Mesodermal cell (in vitro differentiated cells): Measurements from ENCODE around the gene CSTB.

Experiments
- H3K27ac ChIP-seq: 2 replicates; pipeline ENCODE4 v1.7.0; 2013; ENCODE audit warnings: mild to moderate bottlenecking, low read depth, low read length, moderate library complexity; ENCODE audit not compliant: severe bottlenecking
- H3K36me3 ChIP-seq: 2 replicates; pipeline ENCODE4 v1.7.1; 2013; ENCODE audit warnings: mild to moderate bottlenecking, low read length, moderate library complexity; ENCODE audit not compliant: control insufficient read depth, insufficient read depth
- H3K4me1 ChIP-seq: one replicate; pipeline ENCODE4 v1.7.1; 2013; ENCODE audit warnings: mild to moderate bottlenecking, low read length; ENCODE audit not compliant: insufficient read depth, control insufficient read depth, poor library complexity, severe bottlenecking
- H3K4me3 ChIP-seq: 2 replicates; pipeline ENCODE4 v1.7.0; 2013; ENCODE audit warnings: low read length, control low read depth, mild to moderate bottlenecking; ENCODE audit not compliant: insufficient read depth, poor library complexity, severe bottlenecking; ENCODE audit errors: extremely low read depth
- H3K9me3 ChIP-seq: 2 replicates; pipeline ENCODE4 v1.7.1; 2013; ENCODE audit warnings: mild to moderate bottlenecking, low read length, moderate library complexity; ENCODE audit not compliant: control insufficient read depth
- WGBS, 2 experiments: methylation state at CpG; one replicate each; pipeline ENCODE4 v1.1.5; 2013; ENCODE audit warnings: missing lambda C conversion rate in 2 of 2; ENCODE audit not compliant: insufficient coverage in 2 of 2; 5-methylcytosine and 5-hydroxymethylcytosine counted together

CSTB gene

DNA sequence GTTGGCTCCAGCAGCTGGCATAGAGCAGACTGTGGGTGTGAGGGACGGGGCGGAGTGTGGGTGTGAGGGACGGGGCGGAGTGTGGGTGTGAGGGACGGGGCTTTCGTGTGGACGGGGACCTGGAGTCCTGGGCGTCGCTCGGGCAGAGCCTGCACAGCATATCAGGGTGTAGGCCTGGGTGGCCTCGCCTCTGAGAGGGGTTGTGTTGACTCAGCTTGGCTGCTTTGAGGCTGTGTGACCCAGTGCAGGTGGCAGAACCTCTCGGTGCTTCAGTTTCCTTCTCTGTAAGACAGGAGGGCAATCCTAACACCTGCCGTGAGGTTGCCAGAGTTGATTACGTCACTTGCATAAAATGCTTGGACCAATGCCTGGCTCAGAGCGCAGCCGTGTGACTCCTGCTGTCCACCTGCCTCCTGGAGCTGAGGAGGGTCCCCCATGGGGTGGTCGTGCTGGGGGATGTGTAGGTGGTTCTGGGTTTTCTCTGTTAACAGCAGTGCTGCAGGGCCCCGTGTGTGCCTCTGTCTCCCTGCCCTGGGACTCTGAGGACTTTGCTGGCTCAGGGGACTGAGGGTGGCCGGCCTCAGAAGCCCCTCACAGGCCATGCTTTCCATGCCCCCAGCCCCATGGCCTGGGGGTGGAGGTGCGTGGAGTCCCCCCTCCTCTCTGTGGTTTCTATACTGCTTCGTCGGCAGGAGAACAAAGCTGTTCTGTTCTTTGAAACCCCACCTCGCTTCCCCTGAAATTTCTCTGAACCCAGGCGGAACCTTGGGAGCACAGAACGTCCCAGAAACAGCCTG lies 41.8 kb downstream of the CSTB start:
- Histone ChIP-seq H3K4me3 (no peak overlapping the region), H3K9me3 (no peaks in the 10 kb centered on the region), H3K27ac (no peak overlapping the region), H3K36me3 (peaks cover 27% of the 10 kb centered on the region), H3K4me1 (peaks cover 23% of the 10 kb centered on the region)
- WGBS, 2 experiments, result 90 to 94% methylated on average over 13 to 24 of the region's 25 CpGs

DNA sequence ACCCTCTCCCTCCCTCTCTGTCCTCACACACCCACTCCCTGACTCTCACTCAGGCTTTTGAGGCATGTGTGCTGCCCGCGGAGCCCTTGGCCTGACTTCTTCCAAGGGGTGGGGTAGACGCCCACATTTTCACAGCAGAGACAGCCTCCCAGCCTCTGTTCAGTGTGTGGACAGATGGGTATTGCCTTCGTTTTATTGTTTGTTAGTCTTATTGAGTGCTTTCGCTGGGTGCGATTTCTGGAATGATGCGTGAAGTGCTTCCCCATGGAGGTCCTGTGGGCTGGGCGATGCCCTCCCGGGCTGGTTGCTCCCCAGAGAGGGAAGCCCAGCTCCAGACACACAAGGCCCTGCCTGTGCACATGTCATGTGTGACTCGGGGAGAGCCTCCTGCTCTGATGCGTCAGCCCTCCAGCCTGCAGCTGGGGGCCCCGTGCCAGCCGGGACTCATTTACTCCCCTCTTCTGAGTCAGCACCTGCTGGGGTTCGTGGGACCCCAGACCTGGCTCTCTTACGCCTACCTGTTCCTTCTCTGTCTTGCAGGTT lies 42.5 kb downstream of the CSTB start:
- Histone ChIP-seq H3K36me3 (peaks cover 27% of the 10 kb centered on the region), H3K27ac (no peak overlapping the region), H3K4me1 (peaks cover 25% of the 10 kb centered on the region), H3K4me3 (no peak overlapping the region), H3K9me3 (no peaks in the 10 kb centered on the region)
- 92 to 95% methylated on average over 10 of the region's 15 CpGs for WGBS, 2 experiments

DNA sequence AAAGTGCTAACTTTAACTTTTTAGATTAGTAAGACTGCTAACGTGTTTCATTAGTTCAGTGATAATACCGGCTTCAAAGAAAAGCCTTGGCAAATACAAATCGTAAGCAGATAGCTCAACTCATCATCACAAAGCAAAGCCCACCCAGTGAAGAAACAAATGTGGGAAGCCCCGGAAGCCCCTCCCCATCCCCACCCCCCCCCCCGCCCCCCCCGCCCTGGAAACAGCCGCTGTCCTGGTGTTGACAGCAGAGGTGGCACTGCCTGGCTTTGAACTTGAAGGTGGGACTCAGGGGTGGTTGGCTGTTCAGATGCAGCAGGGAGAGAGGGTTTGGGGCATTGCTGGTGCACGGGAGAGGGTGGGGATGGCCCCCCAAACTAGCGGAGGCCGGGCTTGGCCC lies 43.0 kb downstream of the CSTB start:
- no peak overlapping the region for H3K4me3 ChIP-seq
- no peaks in the 10 kb centered on the region for H3K9me3 ChIP-seq
- peaks cover 27% of the 10 kb centered on the region for H3K36me3 ChIP-seq
- 86 to 94% methylated on average over 4 to 5 of the region's 10 CpGs for WGBS, 2 experiments
- H3K27ac ChIP-seq, result no peak overlapping the region
- H3K4me1 ChIP-seq, result peaks cover 25% of the 10 kb centered on the region

DNA sequence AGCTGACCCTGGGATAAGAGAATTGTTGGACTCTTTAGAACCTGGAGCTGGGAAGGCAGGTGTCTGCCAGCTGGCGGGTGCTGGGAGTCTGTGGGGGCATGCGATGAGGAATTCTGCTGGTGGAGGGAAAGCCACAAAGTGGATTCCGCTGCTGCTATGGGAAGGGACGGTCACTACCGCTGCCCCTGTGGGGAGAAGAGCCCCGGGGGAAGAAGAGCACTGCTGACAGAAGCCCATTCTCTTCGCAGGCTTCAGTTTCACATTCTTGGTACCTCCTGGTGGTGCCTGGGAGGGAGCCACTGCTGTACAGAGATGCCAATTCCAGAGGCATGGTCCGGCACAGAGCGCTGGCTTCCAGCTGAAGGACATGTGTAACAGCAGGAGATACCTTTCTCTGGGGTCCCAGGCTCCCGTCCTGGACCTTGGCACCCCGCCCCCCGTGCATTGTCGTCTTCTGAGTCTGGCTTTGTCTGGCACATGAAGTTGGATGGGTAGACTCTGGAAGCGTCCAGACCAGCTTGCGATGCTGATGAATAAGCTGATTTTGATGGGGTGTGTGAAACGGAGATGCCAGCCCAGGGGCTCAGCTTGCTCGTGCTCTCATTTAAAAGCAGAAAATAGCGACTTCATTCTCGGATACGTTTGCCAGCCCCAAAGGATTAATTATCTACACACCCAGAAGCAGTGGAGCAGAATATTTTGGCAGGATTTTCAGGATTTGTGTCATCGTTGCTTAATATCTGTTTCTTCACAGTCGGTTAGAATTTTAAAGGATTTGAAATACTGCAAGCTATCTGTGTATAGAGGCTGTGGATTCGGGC lies 44.0 kb downstream of the CSTB start:
- Histone ChIP-seq H3K4me1 (peaks cover 30% of the 10 kb centered on the region), H3K9me3 (no peaks in the 10 kb centered on the region), H3K27ac (no peak overlapping the region), H3K36me3 (peaks cover 24% of the 10 kb centered on the region), H3K4me3 (no peak overlapping the region)
- WGBS, 2 experiments, result 90 to 93% methylated on average over 18 to 19 of the region's 23 CpGs

DNA sequence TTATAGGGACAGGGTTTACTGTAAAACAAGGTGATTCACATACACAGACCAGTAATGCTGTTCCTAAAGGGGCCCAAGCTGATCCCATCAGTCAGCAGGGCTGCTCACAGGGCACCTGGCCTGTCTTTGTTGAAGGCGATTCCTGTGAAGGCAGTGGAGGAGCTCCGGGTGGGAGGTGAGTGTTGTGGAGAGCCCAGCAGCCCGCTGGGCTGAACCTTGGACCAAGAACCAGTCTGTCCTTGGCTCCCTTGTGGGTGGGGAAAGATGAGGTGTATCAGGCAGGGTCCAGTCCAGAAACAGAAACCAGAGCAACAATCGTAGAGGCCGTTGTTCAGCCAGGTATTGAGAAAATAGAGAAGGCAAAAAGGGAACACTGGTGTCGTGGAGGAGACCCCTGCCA lies 44.6 kb downstream of the CSTB start:
- Histone ChIP-seq H3K27ac (no peak overlapping the region), H3K36me3 (peaks cover 18% of the 10 kb centered on the region), H3K4me1 (peaks cover 32% of the 10 kb centered on the region), H3K4me3 (no peak overlapping the region), H3K9me3 (no peaks in the 10 kb centered on the region)
- 94 to 99% methylated on average over 4 to 6 of the region's 6 CpGs for WGBS, 2 experiments

DNA sequence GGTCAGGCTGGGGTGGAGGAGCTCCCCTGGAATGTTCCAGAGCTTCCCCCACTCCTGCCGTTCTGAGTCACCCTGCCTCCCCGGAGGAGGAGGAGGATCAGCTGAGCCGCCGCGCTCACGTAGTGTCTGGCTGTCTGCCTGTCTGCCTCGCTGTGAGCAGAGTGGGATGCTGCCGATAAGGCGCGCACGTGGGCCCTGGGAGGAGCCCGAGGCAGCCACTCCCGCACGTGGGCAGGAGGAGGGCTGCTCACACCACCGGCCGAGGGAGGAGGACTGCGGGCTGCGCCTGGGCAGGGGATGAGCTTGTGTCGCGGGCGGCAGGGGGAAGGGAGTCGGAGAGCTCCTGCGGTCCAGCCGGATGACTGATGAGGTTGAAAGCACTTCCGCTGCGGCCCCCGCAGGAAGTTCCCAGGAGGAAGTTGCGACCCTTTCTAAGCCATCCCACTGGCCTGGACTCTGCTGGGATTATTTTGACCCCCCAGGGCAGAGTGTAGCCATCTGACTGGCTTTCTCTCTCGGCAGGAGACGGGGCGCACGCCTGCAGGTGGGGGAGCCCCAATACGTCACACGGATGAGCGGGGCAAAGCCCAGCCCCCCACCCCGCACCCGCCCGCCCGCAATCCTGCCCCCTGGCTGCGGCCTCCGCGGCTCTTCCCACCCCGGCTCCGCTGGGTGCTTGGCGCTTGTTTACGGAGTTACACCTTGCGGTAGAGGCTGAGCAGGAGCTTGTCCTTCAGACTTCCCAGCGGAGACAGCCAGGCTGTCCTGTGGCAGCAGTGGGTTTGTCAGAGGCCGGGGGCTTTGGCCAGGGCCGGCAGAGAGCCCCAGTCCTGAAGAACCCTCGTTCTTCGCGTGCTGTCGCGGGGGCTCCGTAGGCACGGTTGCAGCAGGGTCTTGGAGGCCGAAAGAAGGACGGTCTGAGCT lies 47.4 kb downstream of the CSTB start:
- Histone ChIP-seq H3K4me1 (peaks cover 15% of the 10 kb centered on the region), H3K9me3 (no peaks in the 10 kb centered on the region), H3K4me3 (peak overlapping the region; percentile 59), H3K36me3 (peaks cover 18% of the 10 kb centered on the region), H3K27ac (peak overlapping the region; percentile 93)
- 2 to 3% methylated on average over 50 to 51 of the region's 59 CpGs for WGBS, 2 experiments

DNA sequence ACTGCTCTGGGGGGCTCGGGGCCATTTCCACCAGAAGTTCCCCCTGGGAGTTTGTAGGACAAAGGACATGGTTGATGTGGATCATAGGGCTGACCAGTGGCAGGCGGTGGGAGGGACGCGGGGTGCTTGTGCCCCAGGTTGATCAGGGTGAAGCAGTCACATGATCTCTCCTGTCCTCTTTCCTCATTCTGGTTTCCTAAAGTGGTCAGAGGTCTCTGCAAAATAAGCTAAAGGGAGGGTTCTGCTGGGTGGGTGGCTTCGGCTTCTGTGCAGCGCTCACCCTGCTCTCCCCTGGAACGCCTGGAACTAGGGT lies 48.0 kb downstream of the CSTB start:
- peak overlapping the region; percentile 59 for H3K4me3 ChIP-seq
- peaks cover 12% of the 10 kb centered on the region for H3K4me1 ChIP-seq
- H3K36me3 ChIP-seq, result peaks cover 22% of the 10 kb centered on the region
- 83 to 92% methylated on average over 1 to 2 of the region's 7 CpGs for whole genome bisulfite sequencing, 2 experiments
- no peaks in the 10 kb centered on the region for H3K9me3 ChIP-seq
- H3K27ac ChIP-seq, result peak overlapping the region; percentile 93

DNA sequence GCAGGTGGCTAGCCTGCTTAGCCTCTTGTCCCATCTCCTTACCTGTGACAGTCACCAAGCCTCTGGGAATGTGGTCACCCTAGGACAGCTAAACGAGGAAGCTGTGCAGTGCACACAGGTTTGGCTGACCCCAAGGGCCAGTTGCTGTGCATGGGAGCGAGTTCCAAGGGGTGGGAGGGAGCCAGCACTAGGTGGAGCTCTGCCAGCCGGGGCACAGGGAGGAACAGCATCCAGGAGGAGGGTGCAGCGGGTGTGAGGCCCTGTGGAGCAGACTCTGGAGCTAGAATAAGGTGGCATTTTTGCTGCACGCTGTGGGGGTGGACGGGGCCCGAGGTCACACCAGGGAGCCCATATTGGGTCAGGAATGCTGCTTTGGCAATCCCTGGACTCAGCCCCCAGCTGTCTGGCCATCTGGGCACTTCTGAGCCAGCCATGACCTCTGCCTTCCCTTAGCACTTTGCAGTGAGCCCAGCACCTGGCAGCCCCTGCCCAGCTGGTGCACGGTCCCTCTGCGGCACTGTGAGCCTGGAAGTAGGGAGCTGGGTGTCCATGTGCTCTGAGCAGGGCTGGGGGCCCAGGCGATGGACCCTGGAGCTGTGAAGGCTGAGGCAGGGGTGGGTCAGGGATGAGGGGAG lies 48.5 kb downstream of the CSTB start:
- H3K4me3 ChIP-seq, result no peak overlapping the region
- 82 to 83% methylated on average over 9 to 10 of the region's 10 CpGs for WGBS, 2 experiments
- peaks cover 22% of the 10 kb centered on the region for H3K36me3 ChIP-seq
- H3K4me1 ChIP-seq, result peaks cover 12% of the 10 kb centered on the region
- no peaks in the 10 kb centered on the region for H3K9me3 ChIP-seq
- peak overlapping the region; percentile 93 for H3K27ac ChIP-seq

DNA sequence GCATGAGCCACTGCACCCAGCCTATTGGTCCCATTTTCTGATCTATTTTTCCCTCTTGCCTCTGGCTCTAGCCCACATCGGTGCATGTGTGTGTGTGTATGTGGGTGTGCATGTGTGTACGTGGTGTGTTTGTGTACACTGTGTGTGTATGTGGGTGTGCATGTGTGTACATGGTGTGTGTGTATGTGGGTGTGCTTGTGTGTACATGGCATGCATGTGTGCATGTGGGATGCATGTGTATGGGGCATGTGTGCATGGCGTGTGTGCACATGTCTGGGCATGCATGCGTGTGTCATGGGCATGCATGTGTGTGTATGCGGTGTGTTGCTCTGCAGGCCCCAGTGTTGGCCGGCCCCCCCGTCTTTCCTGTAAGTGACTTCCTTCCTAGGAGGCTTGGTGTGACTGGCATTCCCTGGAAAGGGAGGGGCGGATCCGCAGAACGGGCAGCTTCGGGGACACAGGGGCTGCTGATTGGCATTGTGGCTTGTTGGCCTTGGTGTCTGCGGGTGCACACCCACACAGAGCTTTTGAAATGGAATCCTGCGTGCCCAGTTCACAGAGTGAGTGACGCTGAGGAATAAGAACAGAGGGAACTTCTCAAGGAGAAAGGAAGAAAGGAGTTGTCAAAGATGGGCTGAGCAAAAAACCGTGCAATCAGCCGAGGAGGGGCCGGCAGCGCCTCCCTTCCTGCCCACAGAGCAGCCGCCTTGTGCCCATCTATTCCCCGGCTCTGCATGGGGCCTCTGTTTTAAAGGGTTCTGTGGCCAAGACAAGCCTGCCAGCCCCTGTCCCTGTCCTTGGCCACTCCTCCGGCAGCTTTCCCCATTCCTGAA lies 49.2 kb downstream of the CSTB start:
- no peak overlapping the region for H3K4me3 ChIP-seq

More for the DNA sequence above, 49.2 kb downstream of the CSTB start:
- H3K9me3 ChIP-seq, result no peaks in the 10 kb centered on the region
- H3K4me1 ChIP-seq, result peaks cover 12% of the 10 kb centered on the region
- peaks cover 20% of the 10 kb centered on the region for H3K36me3 ChIP-seq
- 92% methylated on average over 16 to 21 of the region's 21 CpGs for WGBS, 2 experiments
- H3K27ac ChIP-seq, result no peak overlapping the region
